GM18520 (cell line): ENCODE measurements around the gene MME.

Experiments
- ATAC-seq: cut with Tn5 transposase; IDR thresholded peaks from one replicate; pipeline ENCODE4 v1.9.1; 2021; ENCODE audit not compliant: unreplicated experiment

MME gene

GRCh38 chr3:155079746-155080487, at the start of gene MME:
Gene MME, plus strand, starts transcription at chr3:155080319. Its CDS starts 3,849 bp downstream, at chr3:155084168.
- ATAC-seq, result no peak

- no peak for ATAC-seq
Measured at GRCh38 chr3:155031186-155031585, 48.9 kb upstream of the MME start.

- ATAC-seq, result no peak
Measured at GRCh38 chr3:155032918-155033317, 47.2 kb upstream of the MME start.

GRCh38 chr3:155034786-155035185, 45.3 kb upstream of the MME start:
- no peak for ATAC-seq

- ATAC-seq, result no peak
Measured at GRCh38 chr3:155035553-155035952, 44.6 kb upstream of the MME start.

- ATAC-seq, result no peak
Measured at GRCh38 chr3:155037508-155038202, 42.5 kb upstream of the MME start.

GRCh38 chr3:155038203-155038554, 41.9 kb upstream of the MME start:
- no peak for ATAC-seq

GRCh38 chr3:155046935-155047334, 33.2 kb upstream of the MME start:
- ATAC-seq, result no peak

- ATAC-seq, result no peak
Measured at GRCh38 chr3:155047672-155048071, 32.4 kb upstream of the MME start.

- no peak for ATAC-seq
Measured at GRCh38 chr3:155049959-155050358, 30.2 kb upstream of the MME start.

- no peak for ATAC-seq
Measured at GRCh38 chr3:155052470-155052869, 27.6 kb upstream of the MME start.

GRCh38 chr3:155053756-155054155, 26.4 kb upstream of the MME start:
- no peak for ATAC-seq

GRCh38 chr3:155064920-155065319, 15.2 kb upstream of the MME start:
- ATAC-seq, result no peak

- ATAC-seq, result no peak
Measured at GRCh38 chr3:155065537-155065936, 14.6 kb upstream of the MME start.

- ATAC-seq, result no peak
Measured at GRCh38 chr3:155069729-155070128, 10.4 kb upstream of the MME start.

- no peak for ATAC-seq
Measured at GRCh38 chr3:155070316-155070715, 9.8 kb upstream of the MME start.

GRCh38 chr3:155070932-155071387, 9.2 kb upstream of the MME start:
- no peak for ATAC-seq

GRCh38 chr3:155075200-155075599, 4.9 kb upstream of the MME start:
- no peak for ATAC-seq

GRCh38 chr3:155076888-155077287, 3.2 kb upstream of the MME start:
- ATAC-seq, result no peak

- no peak for ATAC-seq
Measured at GRCh38 chr3:155078711-155079467, 1.2 kb upstream of the MME start.

GRCh38 chr3:155079468-155079745, 712 bp upstream of the MME start:
- no peak for ATAC-seq

GRCh38 chr3:155080692-155081091, 573 bp downstream of the MME start:
- ATAC-seq, result no peak
